Small intestine (tissue), 7 donors: ENCODE data around the gene METAP2. TPM values are rescaled to one million over a fixed set of nuclear protein-coding genes. Genes with fewer than 3 reads are reported as not detected.

Source experiments
- DNase-seq, 2 donors: peaks; one replicate each; pipeline versions ENCODE4 v3.0.0 to v3.0.0-alpha.2; 2013
- FAIRE-seq: peaks from 2 replicates; lab custom pipeline; 2012; peaks lifted over from hg19 to GRCh38; lab: Jason Lieb, UNC
- H3K27ac ChIP-seq, 3 donors: one replicate each; pipeline ENCODE4 v1.5.1; 2013; ENCODE audit warnings: low read length in 2 of 3, mild to moderate bottlenecking in 2 of 3, control low read depth in 1 of 3, inconsistent platforms in 1 of 3, low read depth in 1 of 3, moderate library complexity in 1 of 3
- H3K27me3 ChIP-seq, 3 donors: one replicate each; pipeline ENCODE4 v1.6.1; 2013; ENCODE audit warnings: low read length in 3 of 3, inconsistent platforms in 1 of 3; ENCODE audit not compliant: control insufficient read depth in 3 of 3, insufficient read depth in 3 of 3
- H3K36me3 ChIP-seq, 3 donors: one replicate each; pipeline ENCODE4 v1.6.1; 2013; ENCODE audit warnings: low read length in 3 of 3, inconsistent platforms in 1 of 3, low read depth in 1 of 3, mild to moderate bottlenecking in 1 of 3, moderate library complexity in 1 of 3; ENCODE audit not compliant: control insufficient read depth in 3 of 3, insufficient read depth in 2 of 3
- H3K4me1 ChIP-seq, 3 donors: one replicate each; pipeline ENCODE4 v1.6.1; 2013; ENCODE audit warnings: low read length in 2 of 3, inconsistent platforms in 1 of 3, low read depth in 1 of 3, mild to moderate bottlenecking in 1 of 3, moderate library complexity in 1 of 3; ENCODE audit not compliant: control insufficient read depth in 3 of 3, insufficient read depth in 2 of 3
- H3K4me3 ChIP-seq, 3 donors: one replicate each; pipeline ENCODE4 v1.5.1; 2013; ENCODE audit warnings: low read length in 3 of 3, control low read depth in 1 of 3, inconsistent platforms in 1 of 3, low read depth in 1 of 3, mild to moderate bottlenecking in 1 of 3, moderate library complexity in 1 of 3
- H3K9me3 ChIP-seq, 2 donors: one replicate each; pipeline ENCODE4 v1.6.1; 2013; ENCODE audit warnings: low read depth in 1 of 2, low read length in 1 of 2; ENCODE audit not compliant: control insufficient read depth in 2 of 2, insufficient read depth in 1 of 2
- WGBS, 3 donors: extraction: QIAGEN DNeasy Blood & Tissue Kit; methylation state at CpG; one replicate each; pipeline ENCODE4 v1.1.7; 2013; 5-methylcytosine and 5-hydroxymethylcytosine counted together
- polyA plus RNA-seq, 4 donors: library from polyadenylated mRNA; stranded (reverse) in 3 of 4; unstranded in 1 of 4; fragments of 200-250 nt in 3 of 4; fragments of 120-200 nt in 1 of 4; gene quantifications; one replicate each; pipeline versions ENCODE4 v1.2.1 to v1.2.3, GENCODE V29; 2013
- donor health status: healthy with polysubstance abuse.
- donor health status: control.
- donor health status: control.
- donor health status: Bipolar disorder and iron deficiency.
- donor health status: healthy.

METAP2 gene
- polyA plus RNA-seq, 4 donors, result 45.0 to 88.0 (median 55.7) TPM

DNA sequence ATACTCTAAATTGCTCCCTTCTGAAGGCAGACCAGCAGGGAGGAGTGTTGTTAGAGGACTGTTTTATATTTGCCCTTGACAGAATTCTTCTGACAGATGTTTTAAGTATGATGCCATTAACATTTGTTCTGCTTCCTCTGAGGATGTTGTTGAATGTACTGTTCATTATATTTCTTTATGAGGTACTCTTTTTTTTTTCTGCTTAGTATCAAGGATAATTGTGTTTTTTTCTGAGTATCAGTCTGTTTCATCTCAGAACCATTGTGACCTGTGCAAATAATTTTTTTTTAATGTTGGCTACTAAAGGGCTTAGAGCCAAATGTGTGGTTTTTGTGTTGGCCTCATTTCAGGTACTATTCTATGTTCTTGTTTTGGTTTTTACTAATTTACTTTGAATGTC lies 10.6 kb downstream of the METAP2 start:
- DNase-seq (no peak), FAIRE-seq (no peak)
- Histone ChIP-seq H3K27me3 (no peaks in the 10 kb centered on the region), H3K9me3 (no peaks in the 10 kb centered on the region), H3K4me1 (peaks cover 0 to 3% (median 0%) of the 10 kb centered on the region in 3 donors), H3K36me3 (peaks cover 4 to 26% (median 5%) of the 10 kb centered on the region in 3 donors), H3K4me3 (no peak overlapping the region), H3K27ac (no peak overlapping the region)

DNA sequence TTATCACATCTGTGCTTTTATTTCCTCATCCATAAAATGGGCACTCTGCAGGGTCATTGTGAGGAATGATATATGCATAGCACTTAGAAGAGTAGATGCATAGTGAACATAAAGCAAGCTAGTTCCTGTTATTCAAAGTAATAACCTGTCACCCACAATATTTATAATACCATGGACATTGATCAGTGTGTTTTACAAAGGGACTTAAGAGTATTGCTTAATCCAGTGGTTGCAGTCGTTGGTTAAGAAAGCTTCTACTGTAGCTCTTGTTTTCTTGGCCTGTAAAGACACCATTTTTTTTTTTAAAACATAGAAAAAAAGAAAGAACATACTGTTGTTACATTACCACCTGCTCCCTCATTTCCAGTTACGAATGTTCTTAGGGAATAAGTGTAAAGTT lies 13.1 kb downstream of the METAP2 start:
- H3K27me3 ChIP-seq, result no peaks in the 10 kb centered on the region
- peaks cover 6 to 32% (median 7%) of the 10 kb centered on the region in 3 donors for H3K36me3 ChIP-seq
- DNase-seq (peak; percentile 54 to 62), FAIRE-seq (no peak)
- H3K27ac ChIP-seq, result no peak overlapping the region
- H3K4me3 ChIP-seq, result no peak overlapping the region
- WGBS, 3 donors, result 56 to 71% (median 69%) methylated on average over 2 of the region's 2 CpGs
- no peaks in the 10 kb centered on the region for H3K9me3 ChIP-seq
- H3K4me1 ChIP-seq, result no peaks in the 10 kb centered on the region

- FAIRE-seq (no peak), DNase-seq (no peak)
- H3K27ac ChIP-seq, result no peak overlapping the region
- no peaks in the 10 kb centered on the region for H3K9me3 ChIP-seq
- H3K4me3 ChIP-seq, result no peak overlapping the region
- H3K36me3 ChIP-seq, result peaks cover 2 to 25% (median 15%) of the 10 kb centered on the region in 3 donors
- no peaks in the 10 kb centered on the region for H3K4me1 ChIP-seq
- no peaks in the 10 kb centered on the region for H3K27me3 ChIP-seq
- 91 to 94% (median 94%) methylated on average over 2 of the region's 2 CpGs for WGBS, 3 donors
Measured at GRCh38 chr12:95492462-95492861, 18.5 kb downstream of the METAP2 start.

GRCh38 chr12:95494888-95495287 lies 20.9 kb downstream of the METAP2 start:
- peak in 1 of 2 donors; percentile 27 for DNase-seq
- WGBS, 3 donors, result 81 to 90% (median 82%) methylated on average over 2 of the region's 2 CpGs
- no peak for FAIRE-seq

DNA sequence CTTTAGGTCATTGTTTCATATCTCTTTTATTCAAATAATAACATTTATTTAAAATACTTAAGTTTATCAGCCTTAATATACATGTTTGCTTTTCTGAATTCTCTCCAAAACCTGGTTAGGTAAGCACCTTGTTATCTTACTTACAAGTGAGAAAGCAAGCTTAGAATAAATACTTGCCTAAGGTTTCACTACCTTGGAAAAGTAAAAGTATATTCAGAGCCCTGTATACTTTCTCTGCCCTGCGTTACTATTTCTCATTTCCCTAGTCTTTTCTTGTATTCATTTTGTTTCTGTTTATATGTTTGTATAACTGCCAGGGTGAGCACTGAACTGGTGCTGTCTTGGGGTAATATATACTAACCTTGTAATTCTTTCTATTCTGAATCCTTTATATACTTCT lies 21.5 kb downstream of the METAP2 start:
- H3K9me3 ChIP-seq, result peaks cover 0 to 4% of the 10 kb centered on the region in 2 donors
- H3K27me3 ChIP-seq, result no peaks in the 10 kb centered on the region
- no peak for DNase-seq
- WGBS, 3 donors, result 72 to 95% (median 92%) methylated on average over 1 of the region's 1 CpG
- FAIRE-seq, result no peak
- H3K4me1 ChIP-seq, result no peaks in the 10 kb centered on the region
- no peak overlapping the region for H3K27ac ChIP-seq
- peaks cover 4 to 31% (median 21%) of the 10 kb centered on the region in 3 donors for H3K36me3 ChIP-seq
- no peak overlapping the region for H3K4me3 ChIP-seq

More at GRCh38 chr12:95494888-95495287, 20.9 kb downstream of the METAP2 start:
- peaks cover 0 to 4% of the 10 kb centered on the region in 2 donors for H3K9me3 ChIP-seq
- H3K36me3 ChIP-seq, result peaks cover 5 to 33% (median 21%) of the 10 kb centered on the region in 3 donors
- H3K27me3 ChIP-seq, result no peaks in the 10 kb centered on the region
- H3K4me3 ChIP-seq, result no peak overlapping the region
- no peak overlapping the region for H3K27ac ChIP-seq
- no peaks in the 10 kb centered on the region for H3K4me1 ChIP-seq

DNA sequence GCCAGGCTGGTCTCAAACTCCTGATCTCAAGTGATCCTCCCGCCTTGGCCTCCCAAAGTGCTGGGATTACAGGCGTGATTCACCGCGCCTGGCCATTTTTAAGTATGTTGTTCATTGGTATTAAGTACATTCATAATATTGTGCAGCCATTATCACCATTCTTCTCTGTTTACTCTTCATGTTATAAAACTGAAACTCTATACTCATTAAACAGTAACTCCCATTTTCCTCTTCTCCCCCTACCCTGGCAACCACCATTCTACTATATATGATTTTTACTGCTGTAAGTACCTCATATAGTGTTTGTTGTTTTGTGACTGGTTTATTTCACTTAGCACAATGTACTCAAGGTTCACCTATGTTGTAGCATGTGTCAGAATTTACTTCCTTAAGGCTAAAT lies 23.1 kb downstream of the METAP2 start:
- H3K36me3 ChIP-seq, result peaks cover 4 to 34% (median 20%) of the 10 kb centered on the region in 3 donors
- FAIRE-seq (no peak), DNase-seq (no peak)
- H3K4me1 ChIP-seq, result no peaks in the 10 kb centered on the region
- H3K4me3 ChIP-seq, result no peak overlapping the region
- no peak overlapping the region for H3K27ac ChIP-seq
- H3K27me3 ChIP-seq, result no peaks in the 10 kb centered on the region
- WGBS, 3 donors, result 92 to 99% (median 93%) methylated on average over 4 of the region's 4 CpGs
- H3K9me3 ChIP-seq, result peaks cover 0 to 4% of the 10 kb centered on the region in 2 donors

GRCh38 chr12:95498968-95499367 lies 25.0 kb downstream of the METAP2 start:
- FAIRE-seq, result no peak
- WGBS, 3 donors, result 85 to 96% (median 95%) methylated on average over 5 of the region's 5 CpGs
- no peaks in the 10 kb centered on the region for H3K27me3 ChIP-seq
- no peak overlapping the region for H3K4me3 ChIP-seq
- DNase-seq, result no peak
- H3K4me1 ChIP-seq, result no peaks in the 10 kb centered on the region
- no peak overlapping the region for H3K27ac ChIP-seq
- H3K36me3 ChIP-seq, result peaks cover 6 to 36% (median 17%) of the 10 kb centered on the region in 3 donors
- H3K9me3 ChIP-seq, result peaks cover 0 to 4% of the 10 kb centered on the region in 2 donors

DNA sequence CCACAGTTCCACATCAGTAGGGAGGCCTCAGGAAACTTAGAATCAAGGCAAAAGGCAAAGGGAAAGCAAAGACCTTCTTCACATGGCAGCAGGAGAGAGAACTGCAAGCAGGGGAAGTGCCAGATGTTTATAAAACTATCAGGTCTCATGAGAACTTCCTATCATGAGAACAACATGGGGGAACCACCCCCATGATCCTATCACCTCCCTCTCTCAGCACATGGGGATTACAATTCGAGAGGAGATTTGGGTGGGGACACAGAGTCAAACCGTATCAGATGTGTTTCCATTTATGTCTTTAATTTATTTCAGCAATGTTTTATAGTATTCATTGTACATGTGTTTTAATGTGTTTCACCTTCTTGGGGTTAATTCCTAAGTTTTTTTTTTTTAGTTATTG lies 25.8 kb downstream of the METAP2 start:
- peaks cover 0 to 4% of the 10 kb centered on the region in 2 donors for H3K9me3 ChIP-seq
- WGBS, 3 donors, result 94 to 98% (median 95%) methylated on average over 2 of the region's 2 CpGs
- H3K27me3 ChIP-seq, result no peaks in the 10 kb centered on the region
- DNase-seq (no peak), FAIRE-seq (no peak)
- H3K36me3 ChIP-seq, result peaks cover 11 to 42% (median 22%) of the 10 kb centered on the region in 3 donors
- H3K4me3 ChIP-seq, result no peak overlapping the region
- H3K27ac ChIP-seq, result no peak overlapping the region
- H3K4me1 ChIP-seq, result no peaks in the 10 kb centered on the region

GRCh38 chr12:95504140-95504539 lies 30.2 kb downstream of the METAP2 start:
- FAIRE-seq (no peak), DNase-seq (no peak)
- WGBS, 3 donors, result 90 to 92% (median 91%) methylated on average over 4 of the region's 4 CpGs
- no peak overlapping the region for H3K27ac ChIP-seq
- H3K9me3 ChIP-seq, result peaks cover 0 to 1% of the 10 kb centered on the region in 2 donors
- peaks cover 15 to 49% (median 17%) of the 10 kb centered on the region in 3 donors for H3K36me3 ChIP-seq
- no peaks in the 10 kb centered on the region for H3K4me1 ChIP-seq
- H3K4me3 ChIP-seq, result no peak overlapping the region
- H3K27me3 ChIP-seq, result no peaks in the 10 kb centered on the region
